Measurements from ENCODE around the gene PCDHA12. TPM values are rescaled to one million over a fixed set of nuclear protein-coding genes. Genes with fewer than 3 reads are reported as not detected.
A peak's percentile ranks its signal among the peaks of the same experiment; 100 is the strongest.

Gene PCDHA12
- total RNA-seq, 1 donor = under 0.01 TPM

GRCh38 chr5:140927228-140927573, 52.1 kb downstream of the PCDHA12 start:
- TF ChIP-seq CTCF (IDR thresholded peaks at IDR 0.05; ENCODE audit: insufficient read depth, low read depth, low read length) = no peak
- no peak for DNase-seq (ENCODE audit: low read depth)
- peak overlapping the region; percentile 46 for H3K4me3 ChIP-seq (ENCODE audit: low read depth, low read length)

Other genes starting within 250 kb of the PCDHA12 start
- gene CD14, start 242.1 kb upstream of the PCDHA12 start, total RNA-seq = 0.97 and 2.2 TPM in 2 replicates
- 7.7 and 8.6 TPM in 2 replicates for gene TMCO6, start 235.9 kb upstream of the PCDHA12 start, total RNA-seq
- gene NDUFA2, start 227.7 kb upstream of the PCDHA12 start, total RNA-seq = 36.7 and 39.7 TPM in 2 replicates
- 65.6 and 71.2 TPM in 2 replicates for gene IK, start 227.5 kb upstream of the PCDHA12 start, total RNA-seq
- 30.9 and 41.5 TPM in 2 replicates for gene WDR55, start 210.4 kb upstream of the PCDHA12 start, total RNA-seq
- gene DND1, start 201.7 kb upstream of the PCDHA12 start, total RNA-seq = 0.32 TPM in 1 of 2 replicates, not detected in the other
- 52.2 and 56.4 TPM in 2 replicates for gene HARS1, start 183.9 kb upstream of the PCDHA12 start, total RNA-seq
- 29.6 and 32.0 TPM in 2 replicates for gene HARS2, start 183.9 kb upstream of the PCDHA12 start, total RNA-seq
- gene ZMAT2, start 174.9 kb upstream of the PCDHA12 start, total RNA-seq = 35.1 and 47.1 TPM in 2 replicates
- gene PCDHA1, start 89.2 kb upstream of the PCDHA12 start, total RNA-seq = under 0.01 TPM in 1 of 2 replicates, not detected in the other
- gene PCDHA2, start 80.5 kb upstream of the PCDHA12 start, total RNA-seq = under 0.01 TPM in 2 replicates
- gene PCDHA3, start 74.3 kb upstream of the PCDHA12 start, total RNA-seq = under 0.01 and 0.32 TPM in 2 replicates
- gene PCDHA4, start 68.2 kb upstream of the PCDHA12 start, total RNA-seq = 0.32 and 0.43 TPM in 2 replicates
- gene PCDHA5, start 53.7 kb upstream of the PCDHA12 start, total RNA-seq = under 0.01 TPM in 2 replicates
- under 0.01 and 0.43 TPM in 2 replicates for gene PCDHA6, start 47.3 kb upstream of the PCDHA12 start, total RNA-seq
- gene PCDHA7, start 41.0 kb upstream of the PCDHA12 start, total RNA-seq = 0.32 and 0.86 TPM in 2 replicates
- under 0.01 TPM in 2 replicates for gene PCDHA8, start 34.1 kb upstream of the PCDHA12 start, total RNA-seq
- gene PCDHA9, start 26.9 kb upstream of the PCDHA12 start, total RNA-seq = under 0.01 TPM in 2 replicates
- gene PCDHA10, start 19.4 kb upstream of the PCDHA12 start, total RNA-seq = under 0.01 TPM in 2 replicates
- gene PCDHA11, start 6.4 kb upstream of the PCDHA12 start, total RNA-seq = under 0.01 TPM in 2 replicates
- gene PCDHA13, start 6.8 kb downstream of the PCDHA12 start, total RNA-seq = under 0.01 TPM in 2 replicates
- under 0.01 TPM in 2 replicates for gene PCDHAC1, start 51.0 kb downstream of the PCDHA12 start, total RNA-seq
- gene PCDHAC2, start 91.2 kb downstream of the PCDHA12 start, total RNA-seq = under 0.01 TPM in 2 replicates
- gene PCDHB1, start 176.1 kb downstream of the PCDHA12 start, total RNA-seq = not detected in 2 replicates
- under 0.01 and 0.32 TPM in 2 replicates for gene PCDHB2, start 219.3 kb downstream of the PCDHA12 start, total RNA-seq
- gene PCDHB3, start 225.2 kb downstream of the PCDHA12 start, total RNA-seq = 0.32 and 0.43 TPM in 2 replicates
- under 0.01 TPM in 2 replicates for gene PCDHB4, start 246.5 kb downstream of the PCDHA12 start, total RNA-seq